MM.1S (cell line): ENCODE results near the gene MT1F.

Experiments
- DNase-seq: peaks from one replicate; pipeline ENCODE4 v3.0.0-alpha.2; 2015
- H2AFZ ChIP-seq: fragments of 300-600 bp; sonication (generic); 2 replicates; pipeline ENCODE4 v1.6.0; 2016; ENCODE audit warnings: antibody characterized with exemption, low read length
- H3F3A ChIP-seq: fragments of 300-600 bp; sonication (generic); 2 replicates; pipeline ENCODE4 v1.6.1; 2016; ENCODE audit warnings: mild to moderate bottlenecking, antibody characterized with exemption, low read length, moderate library complexity, mixed read lengths; ENCODE audit not compliant: insufficient read depth
- H3K27ac ChIP-seq: fragments of 300-600 bp; sonication (generic); 2 replicates; pipeline ENCODE4 v1.5.1; 2016; ENCODE audit warnings: mild to moderate bottlenecking, low read length
- H3K27me3 ChIP-seq: fragments of 300-600 bp; sonication (generic); replicated peaks from 2 replicates; pipeline ENCODE4 v1.6.0; 2016; ENCODE audit warnings: low read length; ENCODE audit not compliant: insufficient read depth
- H3K36me3 ChIP-seq: fragments of 300-600 bp; sonication (generic); replicated peaks from 2 replicates; pipeline ENCODE4 v1.6.1; 2016; ENCODE audit warnings: mild to moderate bottlenecking, low read length, mixed read lengths; ENCODE audit not compliant: insufficient read depth
- H3K4me1 ChIP-seq: fragments of 300-600 bp; sonication (generic); 2 replicates; pipeline ENCODE4 v1.6.1; 2016; ENCODE audit warnings: low read length, mixed read lengths
- H3K4me2 ChIP-seq: fragments of 300-600 bp; sonication (generic); 2 replicates; pipeline ENCODE4 v1.6.0; 2016; ENCODE audit warnings: low read depth, low read length
- H3K4me3 ChIP-seq: fragments of 300-600 bp; sonication (generic); 2 replicates; pipeline ENCODE4 v1.5.1; 2016; ENCODE audit warnings: low read length, mixed read lengths
- H3K79me2 ChIP-seq: fragments of 300-600 bp; sonication (generic); 2 replicates; pipeline ENCODE4 v1.6.1; 2016; ENCODE audit warnings: mixed run types, low read length, mixed read lengths
- H3K9ac ChIP-seq: fragments of 300-600 bp; sonication (generic); 2 replicates; pipeline ENCODE4 v1.6.1; 2016; ENCODE audit warnings: low read length, mixed read lengths
- H3K9me2 ChIP-seq: fragments of 300-600 bp; sonication (generic); replicated peaks from 2 replicates; pipeline ENCODE4 v1.6.1; 2016; ENCODE audit warnings: mild to moderate bottlenecking, low read length, mixed read lengths; ENCODE audit not compliant: insufficient read depth
- H3K9me3 ChIP-seq: fragments of 300-600 bp; sonication (generic); replicated peaks from 2 replicates; pipeline ENCODE4 v1.6.1; 2016; ENCODE audit warnings: mild to moderate bottlenecking, low read length, mixed read lengths; ENCODE audit not compliant: insufficient read depth
- H4K20me1 ChIP-seq: fragments of 300-600 bp; sonication (generic); 2 replicates; pipeline ENCODE4 v1.6.1; 2016; ENCODE audit warnings: mild to moderate bottlenecking, low read length, moderate library complexity, mixed read lengths; ENCODE audit not compliant: insufficient read depth
- EZH2 ChIP-seq: fragments of 300-600 bp; sonication (generic); optimal IDR thresholded peaks from 2 replicates; pipeline ENCODE3; 2017; ENCODE audit warnings: low read depth, mild to moderate bottlenecking, antibody characterized with exemption, low read length, mixed read lengths
- EZH2phosphoT487 ChIP-seq: fragments of 300-600 bp; sonication (generic); IDR thresholded peaks from 2 replicates; pipeline ENCODE4 v1.6.1; 2018; ENCODE audit warnings: antibody characterized with exemption, low read length
- TF ChIP-seq, protein P1 (sequence below): fragments of 300-600 bp; sonication (generic); IDR thresholded peaks from 2 replicates; pipeline ENCODE4 v1.5.1; 2016; ENCODE audit warnings: antibody characterized with exemption, low read length, mixed read lengths

The MT1F gene

DNA sequence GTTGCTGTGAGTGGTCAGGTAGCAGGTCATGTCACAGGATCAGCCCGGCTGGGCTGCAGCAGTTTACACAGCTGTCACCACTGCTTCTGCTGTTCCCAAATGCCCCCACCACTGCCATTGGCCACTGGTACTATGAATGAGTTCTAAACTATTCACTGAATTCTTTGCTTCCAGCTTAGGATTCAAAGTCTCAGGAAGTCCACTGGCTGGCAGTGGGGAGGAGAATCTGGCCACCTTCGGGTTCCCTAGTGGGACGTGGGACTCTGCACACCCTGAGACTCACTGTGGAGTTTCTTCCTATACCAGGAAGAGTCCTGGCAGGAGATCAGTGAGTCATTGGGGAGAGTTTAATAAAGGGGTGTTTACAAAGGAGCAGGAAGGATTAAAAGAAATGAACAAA lies 31.4 kb downstream of the MT1F start:
- TF ChIP-seq, protein P1, sequence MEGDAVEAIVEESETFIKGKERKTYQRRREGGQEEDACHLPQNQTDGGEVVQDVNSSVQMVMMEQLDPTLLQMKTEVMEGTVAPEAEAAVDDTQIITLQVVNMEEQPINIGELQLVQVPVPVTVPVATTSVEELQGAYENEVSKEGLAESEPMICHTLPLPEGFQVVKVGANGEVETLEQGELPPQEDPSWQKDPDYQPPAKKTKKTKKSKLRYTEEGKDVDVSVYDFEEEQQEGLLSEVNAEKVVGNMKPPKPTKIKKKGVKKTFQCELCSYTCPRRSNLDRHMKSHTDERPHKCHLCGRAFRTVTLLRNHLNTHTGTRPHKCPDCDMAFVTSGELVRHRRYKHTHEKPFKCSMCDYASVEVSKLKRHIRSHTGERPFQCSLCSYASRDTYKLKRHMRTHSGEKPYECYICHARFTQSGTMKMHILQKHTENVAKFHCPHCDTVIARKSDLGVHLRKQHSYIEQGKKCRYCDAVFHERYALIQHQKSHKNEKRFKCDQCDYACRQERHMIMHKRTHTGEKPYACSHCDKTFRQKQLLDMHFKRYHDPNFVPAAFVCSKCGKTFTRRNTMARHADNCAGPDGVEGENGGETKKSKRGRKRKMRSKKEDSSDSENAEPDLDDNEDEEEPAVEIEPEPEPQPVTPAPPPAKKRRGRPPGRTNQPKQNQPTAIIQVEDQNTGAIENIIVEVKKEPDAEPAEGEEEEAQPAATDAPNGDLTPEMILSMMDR: no peak
- no peak for TF ChIP-seq EZH2
- no peak for TF ChIP-seq EZH2phosphoT487
- no peaks in the 10 kb centered on the region for H3F3A ChIP-seq
- no peaks in the 10 kb centered on the region for H3K79me2 ChIP-seq
- no peaks in the 10 kb centered on the region for H4K20me1 ChIP-seq
- H3K27ac ChIP-seq: no peak overlapping the region
- DNase-seq: no peak
- H2AFZ ChIP-seq: no peak overlapping the region
- peaks cover 9% of the 10 kb centered on the region; the same call in 1 of the 2 replicates for H3K27me3 ChIP-seq
- no peak overlapping the region for H3K4me2 ChIP-seq
- H3K9ac ChIP-seq: no peak overlapping the region
- H3K36me3 ChIP-seq: no peaks in the 10 kb centered on the region
- H3K4me1 ChIP-seq: no peaks in the 10 kb centered on the region
- no peaks in the 10 kb centered on the region for H3K9me3 ChIP-seq
- no peaks in the 10 kb centered on the region for H3K9me2 ChIP-seq
- no peak overlapping the region for H3K4me3 ChIP-seq

DNA sequence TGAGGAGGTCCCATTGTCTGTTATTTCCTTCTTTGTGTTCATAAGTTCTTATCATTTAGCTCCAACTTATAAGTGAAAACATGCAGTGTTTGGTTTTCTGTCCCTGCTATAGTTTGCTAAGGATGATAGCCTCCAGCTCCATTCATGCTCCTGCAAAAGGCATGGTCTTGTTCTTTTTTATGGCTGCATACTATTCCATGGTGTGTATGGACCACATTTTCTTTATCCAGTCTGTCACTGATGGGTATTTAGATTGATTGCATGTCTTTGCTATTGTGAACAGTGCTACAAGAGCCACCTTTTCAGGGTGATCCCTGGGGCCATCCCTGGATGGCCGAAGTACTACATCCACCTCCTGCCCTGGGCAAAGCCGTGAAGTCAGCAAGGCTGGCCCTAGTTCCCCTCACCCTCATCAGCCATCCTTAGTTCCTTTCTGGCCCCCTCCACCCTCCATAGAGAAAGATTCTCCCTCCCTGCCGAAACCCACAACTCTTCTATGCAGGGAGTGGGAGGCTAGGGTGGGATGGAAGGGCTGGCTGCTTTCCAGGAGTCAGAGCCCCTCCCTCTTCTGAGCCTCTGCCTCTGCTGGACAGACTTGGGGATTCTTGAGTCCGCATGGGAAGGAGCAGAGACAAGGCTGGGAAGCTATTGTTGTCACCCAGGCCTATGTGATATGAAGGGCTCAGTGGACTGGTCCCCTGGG lies 32.8 kb downstream of the MT1F start:
- Histone ChIP-seq H3K4me1 (no peaks in the 10 kb centered on the region), H3K79me2 (no peaks in the 10 kb centered on the region), H3F3A (no peaks in the 10 kb centered on the region), H3K27me3 (peaks cover 9% of the 10 kb centered on the region; the same call in 1 of the 2 replicates), H4K20me1 (no peaks in the 10 kb centered on the region), H3K36me3 (no peaks in the 10 kb centered on the region), H3K4me2 (no peak overlapping the region), H3K9ac (no peak overlapping the region), H3K4me3 (no peak overlapping the region), H2AFZ (no peak overlapping the region), H3K9me2 (no peaks in the 10 kb centered on the region), H3K27ac (no peak overlapping the region), H3K9me3 (no peaks in the 10 kb centered on the region)
- TF ChIP-seq EZH2 (no peak), EZH2phosphoT487 (no peak)
- TF ChIP-seq, protein P1: no peak
- DNase-seq: no peak

DNA sequence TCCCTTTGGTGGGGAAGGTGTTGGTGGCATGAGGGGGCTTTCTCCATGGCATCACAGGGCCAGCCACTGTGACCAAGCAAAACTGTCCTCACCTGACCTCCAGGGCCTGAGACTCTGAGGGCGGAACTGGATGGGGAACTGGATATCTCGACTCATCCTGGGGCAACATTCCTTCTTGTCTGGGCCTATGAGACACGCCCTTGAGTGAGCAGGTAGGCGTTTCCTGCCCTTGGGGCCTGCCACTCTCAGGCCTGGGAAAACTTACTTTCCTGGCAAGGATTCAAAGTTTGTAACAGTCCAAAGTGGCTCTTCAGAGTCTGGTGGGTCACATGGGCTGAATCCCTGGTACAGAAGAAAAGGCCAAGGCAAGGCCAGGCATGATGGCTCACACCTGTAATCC lies 34.1 kb downstream of the MT1F start:
- no peak overlapping the region for H3K27ac ChIP-seq
- H3K4me3 ChIP-seq: no peak overlapping the region
- H3K4me1 ChIP-seq: no peaks in the 10 kb centered on the region
- no peak overlapping the region for H2AFZ ChIP-seq
- no peaks in the 10 kb centered on the region for H3K79me2 ChIP-seq
- no peaks in the 10 kb centered on the region for H4K20me1 ChIP-seq
- H3K9me3 ChIP-seq: no peaks in the 10 kb centered on the region
- no peak overlapping the region for H3K4me2 ChIP-seq
- TF ChIP-seq, protein P1: no peak
- TF ChIP-seq EZH2phosphoT487: no peak
- TF ChIP-seq EZH2: no peak
- no peak overlapping the region for H3K9ac ChIP-seq
- no peaks in the 10 kb centered on the region for H3K36me3 ChIP-seq
- H3K27me3 ChIP-seq: peaks cover 9% of the 10 kb centered on the region; the same call in 1 of the 2 replicates
- no peaks in the 10 kb centered on the region for H3F3A ChIP-seq
- DNase-seq: no peak
- H3K9me2 ChIP-seq: no peaks in the 10 kb centered on the region
